ENCODE measurements around the gene RANGAP1. TPM values are rescaled to one million over a fixed set of nuclear protein-coding genes. Genes with fewer than 3 reads are reported as not detected.

The RANGAP1 gene
- total and polyA plus RNA-seq, 2 of the 13 experiments (the other 11 are each of a cell fraction or from before 2014, with no cell fraction given): 51.8 to 83.9 TPM

DNA sequence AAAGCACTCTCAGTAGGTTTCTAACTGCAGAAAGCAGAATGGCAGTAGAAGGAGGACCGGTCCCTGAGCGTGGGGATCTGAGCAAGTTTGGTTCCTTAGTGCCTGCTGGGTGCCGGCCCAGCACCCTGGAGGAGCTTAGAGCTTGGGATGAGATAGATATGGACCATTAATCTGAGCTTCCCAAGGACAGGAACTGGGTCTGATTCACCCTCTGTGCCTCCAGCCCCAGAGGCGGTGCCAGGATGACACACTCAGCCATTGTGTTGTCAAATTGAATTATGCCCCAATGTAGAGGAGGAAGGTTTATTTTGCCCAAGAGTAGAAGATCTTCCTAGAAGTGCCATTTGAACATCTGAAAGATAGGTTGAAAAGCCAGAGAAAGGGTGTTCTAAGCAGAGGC lies 19.7 kb upstream of the RANGAP1 start:
- Histone ChIP-seq H3K4me1 (ENCODE audit: insufficient read depth, low read length) (peaks cover 72% of the 10 kb centered on the region), H3K79me2 (ENCODE audit: insufficient read depth, low read length) (peaks cover 72% of the 10 kb centered on the region), H3K4me3 (replicated peaks in 1 of 3; ENCODE audit: insufficient read depth in 1 of 3, low read depth in 2 of 3, low read length in 3 of 3) (no peak overlapping the region), H3K9me3 (ENCODE audit: low read length) (no peaks in the 10 kb centered on the region), H2AFZ (ENCODE audit: low read length) (no peak overlapping the region), H3K27ac (ENCODE audit: extremely low read length, insufficient read depth, low read length) (peak overlapping the region; percentile 12), H4K20me1 (ENCODE audit: insufficient read depth, low read length) (no peaks in the 10 kb centered on the region; the same call in 1 of the 2 replicates), H3K27me3 (ENCODE audit: control insufficient read depth in 1 of 2, insufficient read depth in 2 of 2, low read length in 2 of 2) (no peaks in the 10 kb centered on the region), H3K4me2 (ENCODE audit: low read depth, low read length) (no peak overlapping the region), H3K9ac (ENCODE audit: insufficient read depth, low read depth, low read length) (no peak overlapping the region), H3K36me3 (replicated peaks in 1 of 2; ENCODE audit: control insufficient read depth in 1 of 2, insufficient read depth in 2 of 2, low read length in 2 of 2) (peaks cover 0 to 14% of the 10 kb centered on the region in 2 experiments; a peak in 1 of 5 replicates)
- FAIRE-seq (no peak), ATAC-seq (no peak), DNase-seq (ENCODE audit: low spot score) (no peak)
- TF ChIP-seq ZNF282 (IDR thresholded peaks at IDR 0.05; ENCODE audit: partially characterized antibody) (no peak), ZNF780A (CRISPR knock-in tag; IDR thresholded peaks at IDR 0.05) (no peak), ZNF235 (CRISPR knock-in tag; IDR thresholded peaks at IDR 0.05; ENCODE audit: borderline replicate concordance) (no peak), ZNF234 (CRISPR knock-in tag; conservative IDR thresholded peaks at IDR 0.05) (no peak), JUNB (CRISPR knock-in tag; IDR thresholded peaks at IDR 0.05; ENCODE audit: borderline replicate concordance) (no peak), PHB2 (IDR thresholded peaks at IDR 0.05; ENCODE audit: partially characterized antibody) (no peak), SRF (IDR thresholded peaks at IDR 0.05; ENCODE audit: low read depth, low read length) (no peak), HNRNPLL (IDR thresholded peaks at IDR 0.05; ENCODE audit: low read depth, low read length, poor library complexity, severe bottlenecking) (no peak), PHF20 (CRISPR knock-in tag; IDR thresholded peaks at IDR 0.05) (no peak), KLF11 (CRISPR knock-in tag; IDR thresholded peaks at IDR 0.05) (no peak), ZNF563 (CRISPR knock-in tag; IDR thresholded peaks at IDR 0.05) (no peak), MYC (CRISPR knock-in tag; IDR thresholded peaks at IDR 0.05; ENCODE audit: borderline replicate concordance) (no peak), ARNTL (CRISPR knock-in tag; IDR thresholded peaks at IDR 0.05) (no peak), MAZ (IDR thresholded peaks at IDR 0.05; ENCODE audit: borderline replicate concordance, low read depth, low read length) (no peak), MAZ (CRISPR knock-in tag; IDR thresholded peaks at IDR 0.05; ENCODE audit: low read depth) (no peak)
- TF ChIP-seq, protein P1, sequence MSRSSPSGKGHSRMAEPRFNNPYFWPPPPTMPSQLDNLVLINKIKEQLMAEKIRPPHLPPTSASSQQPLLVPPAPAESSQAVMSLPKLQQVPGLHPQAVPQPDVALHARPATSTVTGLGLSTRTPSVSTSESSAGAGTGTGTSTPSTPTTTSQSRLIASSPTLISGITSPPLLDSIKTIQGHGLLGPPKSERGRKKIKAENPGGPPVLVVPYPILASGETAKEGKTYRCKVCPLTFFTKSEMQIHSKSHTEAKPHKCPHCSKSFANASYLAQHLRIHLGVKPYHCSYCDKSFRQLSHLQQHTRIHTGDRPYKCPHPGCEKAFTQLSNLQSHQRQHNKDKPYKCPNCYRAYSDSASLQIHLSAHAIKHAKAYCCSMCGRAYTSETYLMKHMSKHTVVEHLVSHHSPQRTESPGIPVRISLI (CRISPR knock-in tag; IDR thresholded peaks at IDR 0.05; ENCODE audit: borderline replicate concordance): no peak
- TF ChIP-seq, protein P2, sequence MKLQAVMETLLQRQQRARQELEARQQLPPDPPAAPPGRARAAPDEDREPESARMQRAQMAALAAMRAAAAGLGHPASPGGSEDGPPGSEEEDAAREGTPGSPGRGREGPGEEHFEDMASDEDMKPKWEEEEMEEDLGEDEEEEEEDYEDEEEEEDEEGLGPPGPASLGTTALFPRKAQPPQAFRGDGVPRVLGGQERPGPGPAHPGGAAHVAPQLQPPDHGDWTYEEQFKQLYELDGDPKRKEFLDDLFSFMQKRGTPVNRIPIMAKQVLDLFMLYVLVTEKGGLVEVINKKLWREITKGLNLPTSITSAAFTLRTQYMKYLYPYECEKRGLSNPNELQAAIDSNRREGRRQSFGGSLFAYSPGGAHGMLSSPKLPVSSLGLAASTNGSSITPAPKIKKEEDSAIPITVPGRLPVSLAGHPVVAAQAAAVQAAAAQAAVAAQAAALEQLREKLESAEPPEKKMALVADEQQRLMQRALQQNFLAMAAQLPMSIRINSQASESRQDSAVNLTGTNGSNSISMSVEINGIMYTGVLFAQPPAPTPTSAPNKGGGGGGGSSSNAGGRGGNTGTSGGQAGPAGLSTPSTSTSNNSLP (IDR thresholded peaks at IDR 0.05; ENCODE audit: low read depth, low read length): no peak
- TF ChIP-seq, protein P3, sequence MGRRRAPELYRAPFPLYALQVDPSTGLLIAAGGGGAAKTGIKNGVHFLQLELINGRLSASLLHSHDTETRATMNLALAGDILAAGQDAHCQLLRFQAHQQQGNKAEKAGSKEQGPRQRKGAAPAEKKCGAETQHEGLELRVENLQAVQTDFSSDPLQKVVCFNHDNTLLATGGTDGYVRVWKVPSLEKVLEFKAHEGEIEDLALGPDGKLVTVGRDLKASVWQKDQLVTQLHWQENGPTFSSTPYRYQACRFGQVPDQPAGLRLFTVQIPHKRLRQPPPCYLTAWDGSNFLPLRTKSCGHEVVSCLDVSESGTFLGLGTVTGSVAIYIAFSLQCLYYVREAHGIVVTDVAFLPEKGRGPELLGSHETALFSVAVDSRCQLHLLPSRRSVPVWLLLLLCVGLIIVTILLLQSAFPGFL (CRISPR knock-in tag; IDR thresholded peaks at IDR 0.05): no peak
- TF ChIP-seq, protein P4, sequence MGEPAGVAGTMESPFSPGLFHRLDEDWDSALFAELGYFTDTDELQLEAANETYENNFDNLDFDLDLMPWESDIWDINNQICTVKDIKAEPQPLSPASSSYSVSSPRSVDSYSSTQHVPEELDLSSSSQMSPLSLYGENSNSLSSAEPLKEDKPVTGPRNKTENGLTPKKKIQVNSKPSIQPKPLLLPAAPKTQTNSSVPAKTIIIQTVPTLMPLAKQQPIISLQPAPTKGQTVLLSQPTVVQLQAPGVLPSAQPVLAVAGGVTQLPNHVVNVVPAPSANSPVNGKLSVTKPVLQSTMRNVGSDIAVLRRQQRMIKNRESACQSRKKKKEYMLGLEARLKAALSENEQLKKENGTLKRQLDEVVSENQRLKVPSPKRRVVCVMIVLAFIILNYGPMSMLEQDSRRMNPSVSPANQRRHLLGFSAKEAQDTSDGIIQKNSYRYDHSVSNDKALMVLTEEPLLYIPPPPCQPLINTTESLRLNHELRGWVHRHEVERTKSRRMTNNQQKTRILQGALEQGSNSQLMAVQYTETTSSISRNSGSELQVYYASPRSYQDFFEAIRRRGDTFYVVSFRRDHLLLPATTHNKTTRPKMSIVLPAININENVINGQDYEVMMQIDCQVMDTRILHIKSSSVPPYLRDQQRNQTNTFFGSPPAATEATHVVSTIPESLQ (CRISPR knock-in tag; conservative IDR thresholded peaks at IDR 0.05): no peak
- BruUV-seq (replicated peaks): no TSS peak
- CTCF ChIA-PET (ENCODE audit: low intra/inter-chr PET ratio, low total read pairs): no interaction called here
- intact Hi-C loops (cut with micrococcal nuclease; ENCODE audit: unreplicated experiment): loop anchor here (10.0 kb wide), 1 partner anchor 59 kb away; no protein-coding TSS in a partner anchor
- in situ Hi-C loops (cut with HindIII; ENCODE audit: extremely low pct_ligation_motif_present, low pct_unique_long_range_greater_than_20kb): no loop called here
- POLR2A ChIA-PET: interaction anchor here (6.7 kb wide), 1 partner anchor 19 kb away, joined by 47 read pairs; the partner anchor contains the start of gene RANGAP1
- WGBS (ENCODE audit: low lambda C conversion rate): 100% methylated on average over 1 of the region's 4 CpGs
